Measurements from ENCODE around the gene TINCR.
A peak's percentile ranks its signal among the peaks of the same experiment; 100 is the strongest.

TINCR gene

DNA sequence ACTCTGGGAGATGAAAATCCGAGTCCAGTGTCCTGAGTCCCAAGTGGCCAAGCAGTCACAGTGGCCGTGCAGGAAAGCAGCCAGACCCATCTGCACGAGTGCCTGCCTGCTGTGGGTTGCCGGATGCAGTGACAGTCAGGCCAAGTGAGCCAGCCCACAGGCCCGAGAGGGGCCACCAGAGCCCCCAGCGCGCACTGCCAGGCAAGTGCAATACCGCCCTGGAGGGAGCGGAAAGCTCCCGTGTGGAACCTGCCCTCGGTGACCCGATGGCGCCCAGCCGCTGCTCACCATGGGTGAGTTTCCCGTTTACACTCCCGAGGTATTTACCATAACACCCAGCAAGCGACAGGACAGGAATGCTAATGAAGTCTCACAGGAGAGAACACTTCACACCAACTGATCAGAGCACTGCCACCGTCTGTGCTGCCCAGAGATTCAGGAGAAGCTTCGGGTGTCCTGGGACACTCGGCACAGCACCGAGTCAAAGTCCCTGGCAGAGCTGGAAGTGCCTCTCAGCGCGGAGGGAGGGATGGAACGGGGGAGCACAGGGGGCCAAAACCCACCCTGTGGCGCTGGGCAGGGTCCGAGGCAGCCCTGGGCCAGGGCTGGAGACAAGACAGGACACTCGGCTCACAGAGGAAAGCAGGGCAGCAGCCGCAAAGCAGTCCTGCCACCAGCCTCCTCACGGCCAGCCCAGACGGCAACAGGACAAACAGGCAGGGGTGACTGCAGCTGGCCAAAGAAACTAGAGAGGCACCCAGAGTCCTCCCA, 21.3 kb upstream of the TINCR start:
- DNase-seq (ENCODE audit: low read depth, low spot score): no peak

DNA sequence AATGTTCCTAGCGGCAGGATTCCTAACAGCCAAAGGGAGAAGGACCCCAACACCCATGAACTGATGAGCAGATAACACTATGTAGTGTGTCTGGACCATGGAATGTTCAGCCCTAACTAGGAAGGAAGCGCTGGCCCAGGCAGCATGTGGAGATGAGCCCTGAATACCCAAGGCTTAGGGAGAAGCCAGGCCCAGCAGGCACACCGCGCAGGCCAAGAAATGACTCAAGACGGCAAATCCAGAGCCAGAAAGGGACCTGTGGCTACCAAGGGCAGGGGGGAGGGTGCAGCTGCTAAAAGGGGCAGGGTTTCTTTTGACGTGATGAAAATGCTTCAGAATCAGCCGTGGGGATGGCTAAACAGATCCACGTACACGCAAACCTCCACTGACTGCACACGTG, 20.7 kb upstream of the TINCR start:
- no peak for DNase-seq (ENCODE audit: low read depth, low spot score)

DNA sequence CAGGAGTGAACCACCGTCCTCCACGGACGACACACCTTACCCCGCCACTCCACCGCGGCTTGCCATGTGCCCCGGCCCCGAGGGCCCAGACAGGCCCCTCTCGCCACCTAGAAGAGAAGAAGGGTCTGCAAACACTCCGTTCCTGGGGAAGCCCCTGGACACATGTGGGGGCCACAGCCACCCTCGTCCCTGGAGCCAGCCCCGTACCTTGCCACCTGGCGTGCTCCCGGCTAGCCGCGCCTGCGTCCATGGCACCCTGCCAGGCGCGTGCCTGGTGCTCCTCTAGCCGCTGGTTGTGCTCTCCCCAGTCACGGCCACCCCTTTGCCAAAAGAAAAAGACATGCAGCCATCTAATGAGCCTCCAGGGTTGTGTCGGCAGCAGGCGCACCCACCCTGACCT, 19.9 kb upstream of the TINCR start:
- DNase-seq (ENCODE audit: low read depth, low spot score): no peak

DNA sequence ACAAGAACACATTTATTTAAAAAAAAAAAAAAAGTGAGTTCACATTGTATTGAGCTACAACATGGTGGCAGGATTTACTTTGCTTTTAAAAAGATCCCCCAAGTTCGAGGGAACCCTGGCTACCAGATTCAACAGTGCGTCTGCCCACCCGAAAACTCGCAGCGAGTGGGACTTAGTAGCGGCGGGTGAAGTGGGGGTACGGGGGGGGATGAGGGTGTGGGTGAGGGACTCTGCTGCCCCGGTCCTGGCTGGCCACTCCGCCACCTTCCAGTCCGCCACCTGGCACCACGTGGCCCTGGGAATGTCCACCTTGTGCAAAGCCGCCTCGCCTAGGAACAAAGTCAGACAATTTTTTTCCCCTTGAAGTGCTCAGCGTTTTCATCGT, 19.3 kb upstream of the TINCR start:
- DNase-seq (ENCODE audit: low read depth, low spot score): no peak

DNA sequence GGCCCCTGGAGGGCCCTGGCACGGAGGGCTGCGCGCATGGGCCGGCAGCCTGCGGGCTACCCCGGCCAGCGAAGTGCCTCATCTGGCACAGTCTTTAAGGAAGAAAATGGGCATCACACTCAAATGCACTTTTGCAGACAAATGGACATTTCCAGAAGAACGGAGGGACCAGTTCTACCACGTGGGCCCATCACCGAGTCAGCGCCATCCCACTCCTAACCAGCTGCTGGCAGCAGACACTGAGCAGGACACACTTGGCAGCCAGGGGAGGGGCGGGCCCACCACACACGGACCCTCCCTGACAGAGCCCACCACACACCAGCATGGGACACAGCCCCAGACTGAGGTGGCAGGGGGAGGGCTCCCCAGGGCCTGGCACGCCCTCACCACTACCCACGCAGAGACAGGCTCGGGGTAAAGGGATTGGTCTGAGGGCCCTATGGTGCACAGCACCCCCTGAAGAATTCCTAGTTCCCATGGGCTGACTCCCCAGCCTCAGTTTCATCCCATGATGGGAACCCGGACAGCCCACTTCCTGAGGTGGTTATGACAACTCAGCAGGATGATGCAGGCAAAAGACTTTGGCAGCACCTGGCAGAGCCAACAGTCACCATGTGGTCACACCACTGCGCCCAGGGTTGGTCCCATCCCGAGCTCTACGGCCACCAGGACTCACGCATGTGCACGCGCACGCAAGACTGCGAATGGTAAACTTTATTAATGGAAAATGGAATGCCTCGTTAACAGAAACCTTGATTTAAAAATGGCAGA, 18.7 kb upstream of the TINCR start:
- no peak for DNase-seq (ENCODE audit: low read depth, low spot score)

DNA sequence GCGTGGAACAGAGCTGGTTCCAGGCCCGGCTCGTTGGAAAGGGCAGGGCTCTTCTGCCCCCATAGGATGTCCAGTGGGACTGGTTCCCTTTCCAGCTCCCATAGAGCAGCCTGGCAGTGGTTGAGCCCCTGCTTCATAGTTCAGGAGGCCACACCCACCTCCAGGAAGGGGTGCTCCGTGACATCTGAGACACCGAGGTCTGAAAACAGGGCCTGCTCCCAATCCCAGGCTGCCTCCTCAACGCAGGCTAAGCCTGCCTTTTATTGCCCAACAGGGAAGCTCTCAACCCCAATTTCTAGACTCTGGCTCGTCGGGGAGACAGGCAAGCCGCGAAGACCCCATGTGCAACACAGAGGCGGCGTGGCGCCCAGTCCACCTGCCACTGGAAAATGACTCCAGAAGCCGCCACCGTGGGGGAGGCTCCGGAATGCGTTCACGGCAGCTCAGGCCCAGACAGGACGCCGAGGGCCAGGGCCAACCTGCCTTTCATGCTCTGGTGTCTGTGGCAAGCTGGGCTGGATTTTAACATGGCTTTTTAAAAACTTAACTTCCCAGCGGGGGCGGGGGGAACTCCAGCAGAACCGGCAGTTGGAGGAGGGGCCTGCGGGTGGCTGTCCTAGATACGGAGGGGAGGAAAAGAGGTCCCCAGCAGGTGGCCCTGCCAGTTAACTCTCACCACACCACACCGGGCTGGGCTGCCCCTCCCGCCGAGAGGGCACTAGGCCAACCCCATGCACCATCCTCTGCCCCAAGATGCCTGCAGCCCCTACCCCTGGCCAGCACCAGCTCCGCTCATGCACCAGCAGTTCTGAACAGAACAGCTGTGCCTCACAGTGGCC, 17.9 kb upstream of the TINCR start:
- DNase-seq (ENCODE audit: low read depth, low spot score): no peak

DNA sequence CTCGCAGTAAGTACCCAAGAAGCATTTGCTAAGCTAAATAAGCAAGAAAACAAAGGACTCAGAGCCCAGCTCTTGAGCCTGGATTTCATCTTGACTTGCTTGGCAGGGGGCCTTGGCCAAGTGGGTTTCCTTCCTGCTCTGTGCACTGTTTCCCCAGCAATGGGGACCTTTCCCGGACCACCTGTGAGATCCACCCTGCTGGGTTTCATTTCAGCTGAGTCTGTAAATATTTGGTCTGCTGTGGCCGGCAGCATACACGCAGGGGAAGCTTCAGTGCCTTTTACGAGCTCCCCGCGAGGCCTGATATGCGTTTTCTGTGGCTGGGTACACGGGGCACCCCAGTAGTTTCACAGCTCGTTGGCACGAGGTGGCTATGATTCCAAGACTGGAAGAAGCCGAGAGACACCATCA, 12.4 kb upstream of the TINCR start:
- DNase-seq (ENCODE audit: low read depth, low spot score): no peak

GRCh38 chr19:5579697-5580096, 11.9 kb upstream of the TINCR start:
- DNase-seq (ENCODE audit: low read depth, low spot score): no peak

- no peak for DNase-seq (ENCODE audit: low read depth, low spot score)
Observed at GRCh38 chr19:5579286-5579685, 11.5 kb upstream of the TINCR start.

- DNase-seq (ENCODE audit: low read depth, low spot score): peak; percentile 34
Observed at GRCh38 chr19:5578097-5578846, 10.5 kb upstream of the TINCR start.

DNA sequence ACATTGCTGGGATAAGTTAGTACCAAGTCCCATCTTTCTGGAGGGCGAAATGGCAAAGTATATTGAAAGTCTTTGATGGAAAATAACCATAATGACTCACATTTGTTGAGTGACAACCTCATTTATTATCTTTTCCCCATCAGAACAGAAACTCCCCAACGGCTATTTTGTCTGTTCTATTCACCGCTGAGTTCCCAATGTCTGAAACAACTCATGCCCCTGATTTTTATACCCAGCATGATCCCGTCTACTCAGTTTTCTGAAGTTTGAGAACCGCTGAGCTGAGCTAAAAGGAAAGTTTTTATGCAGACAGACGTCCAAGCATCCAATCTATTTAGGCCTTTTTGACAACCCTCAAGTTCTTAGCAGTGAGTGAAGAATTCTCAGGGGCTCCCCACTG, 7.8 kb upstream of the TINCR start:
- no peak for DNase-seq (ENCODE audit: low read depth, low spot score)

- no peak for DNase-seq (ENCODE audit: low read depth, low spot score)
Observed at GRCh38 chr19:5572556-5573286, 5.0 kb upstream of the TINCR start.

GRCh38 chr19:5571777-5572176, 4.0 kb upstream of the TINCR start:
- no peak for DNase-seq (ENCODE audit: low read depth, low spot score)

DNA sequence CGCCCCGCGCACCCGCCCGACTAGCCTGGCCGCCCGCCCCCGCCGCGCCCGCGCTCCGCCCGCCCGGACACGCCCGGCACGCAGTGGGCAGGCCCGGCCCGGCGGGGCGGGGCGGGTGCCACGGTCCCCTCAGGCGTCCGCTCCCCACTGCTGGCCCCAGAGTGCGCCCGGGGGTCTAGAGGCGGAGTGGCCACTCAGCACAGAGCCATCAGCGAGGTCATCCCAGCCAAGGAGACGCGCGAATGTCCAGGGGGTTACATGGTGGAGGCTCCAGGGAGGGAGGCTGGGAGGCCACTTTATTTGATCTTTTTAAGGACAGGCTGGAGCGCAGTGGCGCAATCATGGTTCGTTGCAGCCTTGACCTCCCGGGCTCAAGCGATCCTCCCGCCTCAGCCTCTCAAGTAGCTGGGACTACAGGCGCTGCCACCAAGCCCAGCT, 236 bp upstream of the TINCR start:
- no peak for DNase-seq (ENCODE audit: low read depth, low spot score)

DNA sequence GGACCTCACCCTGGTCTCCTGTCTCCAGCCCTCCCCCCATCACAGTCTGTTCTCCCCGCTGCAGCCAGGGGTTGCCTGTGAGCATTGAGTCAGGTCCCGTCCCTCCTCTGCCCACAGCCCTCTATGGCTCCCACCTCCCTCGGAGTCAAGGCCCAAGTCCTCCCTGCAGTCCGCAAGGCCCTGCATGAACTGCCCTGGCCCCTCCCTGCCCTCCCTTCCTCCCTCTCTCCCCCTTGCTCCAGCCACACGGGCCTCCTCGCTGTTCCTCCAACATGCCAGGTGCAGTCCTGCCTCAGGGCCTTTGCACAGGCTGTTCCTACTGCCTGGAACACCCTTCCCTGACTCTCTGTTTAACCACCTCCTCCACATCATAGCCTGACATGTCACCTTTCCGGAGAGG, 2.8 kb downstream of the TINCR start:
- DNase-seq (ENCODE audit: low read depth, low spot score): no peak

- DNase-seq (ENCODE audit: low read depth, low spot score): no peak
Observed at GRCh38 chr19:5563935-5564612, 3.7 kb downstream of the TINCR start.

GRCh38 chr19:5563008-5563431, 4.7 kb downstream of the TINCR start:
- no peak for DNase-seq (ENCODE audit: low read depth, low spot score)

DNA sequence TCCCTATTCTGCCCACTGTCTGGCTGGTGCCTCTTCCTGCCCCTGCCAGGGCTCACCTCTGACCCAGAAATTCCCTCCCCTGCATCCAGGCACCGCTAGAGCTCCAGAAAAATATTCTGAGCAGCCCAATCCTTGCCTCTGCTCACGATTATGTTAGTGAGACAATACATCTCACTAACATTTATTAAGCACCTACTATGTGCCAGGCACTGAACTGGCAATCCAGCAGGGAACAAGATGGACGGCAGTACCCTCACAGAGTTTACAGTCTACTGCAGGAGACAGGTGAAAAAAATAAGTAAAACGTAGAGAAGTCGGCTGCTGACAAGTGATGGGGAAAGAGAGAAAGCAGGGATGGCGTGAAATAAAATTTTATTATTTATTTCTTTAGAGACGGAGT, 5.5 kb downstream of the TINCR start:
- no peak for DNase-seq (ENCODE audit: low read depth, low spot score)

GRCh38 chr19:5561559-5561958, 6.2 kb downstream of the TINCR start:
- DNase-seq (ENCODE audit: low read depth, low spot score): no peak

DNA sequence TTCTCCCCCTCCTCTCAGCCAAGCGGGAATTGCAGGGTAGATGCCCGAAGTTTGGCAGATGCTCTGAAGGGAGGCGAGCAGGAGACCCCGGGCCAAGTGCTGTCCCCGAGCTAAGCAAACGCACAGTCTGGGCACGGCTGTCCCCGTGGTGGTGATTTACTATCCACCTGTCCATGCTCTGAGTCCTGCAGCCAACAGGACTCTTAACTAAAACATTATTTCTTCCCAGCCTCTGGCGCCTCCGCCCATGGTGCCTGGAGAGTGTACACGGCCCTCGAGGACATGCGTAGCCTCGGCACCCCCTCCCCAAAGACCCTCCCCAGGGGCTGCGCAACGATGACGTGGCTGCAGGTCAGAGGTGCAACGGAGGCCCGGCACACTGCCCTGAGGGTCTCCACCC, 7.6 kb downstream of the TINCR start:
- no peak for DNase-seq (ENCODE audit: low read depth, low spot score)

Data from activated CD4-positive, CD25-positive, alpha-beta regulatory T cell treated with anti-CD3 and anti-CD28 coated beads, Interleukin-2, amount 50 U/mL, for 16 hours (primary cell).